Esophagus squamous epithelium (tissue), 5 donors: Measurements from ENCODE around the gene NKG7. TPM values are rescaled to one million over a fixed set of nuclear protein-coding genes. Genes with fewer than 3 reads are reported as not detected.

Experiments used
- DNase-seq: peaks from one replicate; lab custom pipeline; 2025; lab: John Stamatoyannopoulos, UW
- H3K27ac ChIP-seq, 4 donors: fragments of 200-600 bp; sonication (generic); one replicate each; pipeline ENCODE4 v1.5.1; 2016 to 2019; ENCODE audit warnings: mild to moderate bottlenecking in 1 of 4
- H3K27me3 ChIP-seq, 4 donors: fragments of 200-600 bp; sonication (generic); 1 replicate in 3 of 4; 2 replicates in 1 of 4; pipeline versions ENCODE4 v1.5.1 to v1.6.0; 2017 to 2021; ENCODE audit warnings: antibody characterized with exemption in 1 of 4
- H3K36me3 ChIP-seq, 3 donors: fragments of 200-600 bp; sonication (generic); one replicate each; pipeline ENCODE4 v1.5.1; 2016 to 2019
- H3K4me1 ChIP-seq, 3 donors: fragments of 200-600 bp; sonication (generic); one replicate each; pipeline ENCODE4 v1.5.1; 2017 to 2019
- H3K4me3 ChIP-seq, 4 donors: fragments of 200-600 bp; sonication (generic); 1 replicate in 3 of 4; 2 replicates in 1 of 4; pipeline ENCODE4 v1.5.1; 2016 to 2019; ENCODE audit warnings: mild to moderate bottlenecking in 2 of 4, moderate library complexity in 1 of 4
- H3K9me3 ChIP-seq, 3 donors: fragments of 200-600 bp; sonication (generic); one replicate each; pipeline ENCODE4 v1.5.1; 2016 to 2019
- CTCF ChIP-seq, 6 experiments: fragments of 450-650 bp in 4 of 6; fragments of 200-600 bp in 2 of 6; sonication (generic) in 2 of 6; IDR thresholded peaks; one replicate each; pipeline ENCODE4 v1.5.1; 2016 to 2019; ENCODE audit warnings: antibody characterized with exemption in 6 of 6, mild to moderate bottlenecking in 4 of 6, moderate library complexity in 4 of 6
- POLR2A ChIP-seq, 4 donors: fragments of 450-650 bp; IDR thresholded peaks; one replicate each; pipeline ENCODE4 v1.6.1; 2017; ENCODE audit warnings: antibody characterized with exemption in 4 of 4, mild to moderate bottlenecking in 4 of 4, moderate library complexity in 3 of 4
- WGBS, 2 donors: methylation state at CpG; one replicate each; pipeline ENCODE4 v1.1.5; 2018; 5-methylcytosine and 5-hydroxymethylcytosine counted together
- intact Hi-C: fragments of 100-400 bp; cut with DNase I; formaldehyde crosslinking; loops from one replicate; pipeline ENCODE4 v1.15.0; 2022
- total RNA-seq, 4 donors: library from RNA; depleted of rRNA; stranded (reverse); fragments of >200 nt; gene quantifications; one replicate each; pipeline ENCODE4 v1.1.0, GENCODE V29; 2016
- donor health status: DM: yes; HTN: yes; CAD: no.

The NKG7 gene
- total RNA-seq, 4 donors from 2014 or later: 0.50 to 2.5 (median 2.2) TPM; not detected in 1

- TF ChIP-seq POLR2A (IDR thresholded peaks at IDR 0.05): no peak
- TF ChIP-seq CTCF (IDR thresholded peaks at IDR 0.05): no peak
- Histone ChIP-seq H3K27me3 (no peaks in the 10 kb centered on the region), H3K4me3 (no peak overlapping the region), H3K9me3 (no peaks in the 10 kb centered on the region), H3K27ac (no peak overlapping the region), H3K4me1 (peaks cover 11 to 44% (median 12%) of the 10 kb centered on the region in 3 donors), H3K36me3 (peaks cover 0 to 58% (median 0%) of the 10 kb centered on the region in 3 donors)
- 88 to 100% methylated on average over 1 to 3 of the region's 13 CpGs for WGBS, 2 donors
- DNase-seq: no peak
- intact Hi-C loops: loop anchor here (10.0 kb wide), 2 partner anchors 68 to 98 kb away; no protein-coding TSS in a partner anchor
Measured at GRCh38 chr19:51337141-51337860, 35.2 kb downstream of the NKG7 start.

GRCh38 chr19:51333836-51334460 is 38.5 kb downstream of the NKG7 start:
- 60 to 90% methylated on average over 3 to 9 of the region's 13 CpGs for WGBS, 2 donors
- TF ChIP-seq CTCF (IDR thresholded peaks at IDR 0.05) (no peak), POLR2A (IDR thresholded peaks at IDR 0.05) (no peak)
- H3K36me3 ChIP-seq: peaks cover 0 to 82% (median 0%) of the 10 kb centered on the region in 3 donors
- no peak overlapping the region for H3K27ac ChIP-seq
- H3K4me3 ChIP-seq: no peak overlapping the region
- intact Hi-C loops: loop anchor here (10.0 kb wide), 2 partner anchors 71 to 101 kb away; no protein-coding TSS in a partner anchor
- H3K4me1 ChIP-seq: peaks cover 0 to 13% (median 2%) of the 10 kb centered on the region in 3 donors
- peaks cover 0 to 24% (median 3%) of the 10 kb centered on the region in 4 donors for H3K27me3 ChIP-seq
- DNase-seq: no peak
- H3K9me3 ChIP-seq: no peaks in the 10 kb centered on the region

- H3K4me3 ChIP-seq: no peak overlapping the region
- H3K9me3 ChIP-seq: no peaks in the 10 kb centered on the region
- TF ChIP-seq CTCF (IDR thresholded peaks at IDR 0.05) (no peak), POLR2A (IDR thresholded peaks at IDR 0.05) (no peak)
- H3K27ac ChIP-seq: no peak overlapping the region
- DNase-seq: no peak
- H3K27me3 ChIP-seq: peaks cover 5 to 46% (median 15%) of the 10 kb centered on the region in 4 donors
- WGBS, 2 donors: 81 to 93% methylated on average over 6 of the region's 6 CpGs
- intact Hi-C loops: loop anchor here (10.0 kb wide), 2 partner anchors 73 to 103 kb away; no protein-coding TSS in a partner anchor
- H3K36me3 ChIP-seq: peaks cover 0 to 68% (median 0%) of the 10 kb centered on the region in 3 donors
- H3K4me1 ChIP-seq: peaks cover 5 to 16% (median 9%) of the 10 kb centered on the region in 3 donors
Measured at GRCh38 chr19:51331716-51332115, 40.7 kb downstream of the NKG7 start.

- 58 to 78% methylated on average over 2 to 3 of the region's 3 CpGs for WGBS, 2 donors
- intact Hi-C loops: loop anchor here (10.0 kb wide), 2 partner anchors 74 to 104 kb away; no protein-coding TSS in a partner anchor
Measured at GRCh38 chr19:51331193-51331592, 41.3 kb downstream of the NKG7 start.

More at GRCh38 chr19:51331193-51331592, 41.3 kb downstream of the NKG7 start:
- DNase-seq: no peak
- Histone ChIP-seq H3K9me3 (no peaks in the 10 kb centered on the region), H3K4me3 (no peak overlapping the region), H3K27me3 (peaks cover 5 to 52% (median 15%) of the 10 kb centered on the region in 4 donors), H3K27ac (no peak overlapping the region), H3K36me3 (peaks cover 0 to 63% (median 0%) of the 10 kb centered on the region in 3 donors), H3K4me1 (peaks cover 5 to 18% (median 9%) of the 10 kb centered on the region in 3 donors)
- TF ChIP-seq CTCF (IDR thresholded peaks at IDR 0.05): no peak
- no peak for TF ChIP-seq POLR2A (IDR thresholded peaks at IDR 0.05)
